ENCODE data around the gene PCDH15.

DNA sequence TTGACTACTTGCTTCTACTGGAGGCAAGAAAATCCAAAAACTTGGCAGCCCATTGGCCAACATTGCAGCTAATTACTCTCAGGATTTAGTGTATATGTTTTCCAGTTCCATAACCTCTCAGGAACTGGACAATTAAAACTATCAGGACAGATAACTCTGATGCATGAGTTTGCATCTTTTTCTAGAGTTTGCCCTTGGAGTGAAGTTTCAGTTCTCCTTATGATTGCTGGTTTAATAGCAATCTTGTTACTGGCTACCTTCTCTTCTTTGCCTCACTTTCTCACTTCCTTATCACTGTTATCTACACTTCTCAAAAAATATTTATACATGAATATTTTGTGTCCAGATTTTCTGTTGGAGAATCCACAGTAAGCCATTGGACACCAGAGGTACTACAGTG is 735.9 kb downstream of the PCDH15 start:
- TF ChIP-seq CHD4 (IDR thresholded peaks at IDR 0.05; ENCODE audit: borderline replicate concordance, low read length): no peak
- TF ChIP-seq, protein P1, sequence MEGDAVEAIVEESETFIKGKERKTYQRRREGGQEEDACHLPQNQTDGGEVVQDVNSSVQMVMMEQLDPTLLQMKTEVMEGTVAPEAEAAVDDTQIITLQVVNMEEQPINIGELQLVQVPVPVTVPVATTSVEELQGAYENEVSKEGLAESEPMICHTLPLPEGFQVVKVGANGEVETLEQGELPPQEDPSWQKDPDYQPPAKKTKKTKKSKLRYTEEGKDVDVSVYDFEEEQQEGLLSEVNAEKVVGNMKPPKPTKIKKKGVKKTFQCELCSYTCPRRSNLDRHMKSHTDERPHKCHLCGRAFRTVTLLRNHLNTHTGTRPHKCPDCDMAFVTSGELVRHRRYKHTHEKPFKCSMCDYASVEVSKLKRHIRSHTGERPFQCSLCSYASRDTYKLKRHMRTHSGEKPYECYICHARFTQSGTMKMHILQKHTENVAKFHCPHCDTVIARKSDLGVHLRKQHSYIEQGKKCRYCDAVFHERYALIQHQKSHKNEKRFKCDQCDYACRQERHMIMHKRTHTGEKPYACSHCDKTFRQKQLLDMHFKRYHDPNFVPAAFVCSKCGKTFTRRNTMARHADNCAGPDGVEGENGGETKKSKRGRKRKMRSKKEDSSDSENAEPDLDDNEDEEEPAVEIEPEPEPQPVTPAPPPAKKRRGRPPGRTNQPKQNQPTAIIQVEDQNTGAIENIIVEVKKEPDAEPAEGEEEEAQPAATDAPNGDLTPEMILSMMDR (CRISPR knock-in tag; IDR thresholded peaks at IDR 0.05): no peak
- TF ChIP-seq, protein P2, sequence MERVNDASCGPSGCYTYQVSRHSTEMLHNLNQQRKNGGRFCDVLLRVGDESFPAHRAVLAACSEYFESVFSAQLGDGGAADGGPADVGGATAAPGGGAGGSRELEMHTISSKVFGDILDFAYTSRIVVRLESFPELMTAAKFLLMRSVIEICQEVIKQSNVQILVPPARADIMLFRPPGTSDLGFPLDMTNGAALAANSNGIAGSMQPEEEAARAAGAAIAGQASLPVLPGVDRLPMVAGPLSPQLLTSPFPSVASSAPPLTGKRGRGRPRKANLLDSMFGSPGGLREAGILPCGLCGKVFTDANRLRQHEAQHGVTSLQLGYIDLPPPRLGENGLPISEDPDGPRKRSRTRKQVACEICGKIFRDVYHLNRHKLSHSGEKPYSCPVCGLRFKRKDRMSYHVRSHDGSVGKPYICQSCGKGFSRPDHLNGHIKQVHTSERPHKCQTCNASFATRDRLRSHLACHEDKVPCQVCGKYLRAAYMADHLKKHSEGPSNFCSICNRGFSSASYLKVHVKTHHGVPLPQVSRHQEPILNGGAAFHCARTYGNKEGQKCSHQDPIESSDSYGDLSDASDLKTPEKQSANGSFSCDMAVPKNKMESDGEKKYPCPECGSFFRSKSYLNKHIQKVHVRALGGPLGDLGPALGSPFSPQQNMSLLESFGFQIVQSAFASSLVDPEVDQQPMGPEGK (CRISPR knock-in tag; IDR thresholded peaks at IDR 0.05): no peak

All from HepG2 (cell line).